Stimulated activated CD4-positive, alpha-beta T cell treated with anti-CD3 and anti-CD28 coated beads, Interleukin-12 subunit alpha, Interleukin-12 subunit beta, amount 100 ng/mL, for 48 hours (primary cell): Measurements from ENCODE around the gene BRINP1.

Experiments
- DNase-seq, 3 donors: peaks; one replicate each; pipeline ENCODE4 v3.0.0-alpha.2; 2020; ENCODE audit warnings: low read depth in 2 of 3, low spot score in 1 of 3

Gene BRINP1

GRCh38 chr9:119282476-119283077 lies 86.7 kb downstream of the BRINP1 start:
- DNase-seq, result no peak

GRCh38 chr9:119280740-119281485 lies 88.3 kb downstream of the BRINP1 start:
- DNase-seq, result no peak

DNA sequence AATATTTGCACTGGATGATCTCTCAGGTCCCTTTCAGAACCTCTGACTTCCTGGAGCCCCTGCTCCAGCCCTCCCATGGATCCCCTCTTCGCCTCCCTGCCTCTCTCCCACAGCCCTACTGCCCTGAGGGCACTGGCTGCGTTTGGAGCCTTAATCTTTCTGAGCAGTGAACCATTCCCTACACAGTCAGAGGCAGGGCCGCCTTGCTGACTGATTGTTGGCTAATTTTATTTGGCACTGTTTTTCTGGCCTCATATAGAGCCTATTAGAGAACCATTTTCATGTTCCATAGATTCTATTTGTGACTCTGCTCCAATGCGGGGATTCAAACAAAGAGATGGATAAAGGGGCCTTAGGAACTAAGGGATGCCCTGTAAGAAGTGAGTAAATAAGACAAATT lies 91.1 kb downstream of the BRINP1 start:
- DNase-seq, result no peak

- no peak for DNase-seq
Observed at GRCh38 chr9:119273984-119274665, 95.1 kb downstream of the BRINP1 start.

GRCh38 chr9:119273325-119273904 lies 95.8 kb downstream of the BRINP1 start:
- DNase-seq, result no peak

DNA sequence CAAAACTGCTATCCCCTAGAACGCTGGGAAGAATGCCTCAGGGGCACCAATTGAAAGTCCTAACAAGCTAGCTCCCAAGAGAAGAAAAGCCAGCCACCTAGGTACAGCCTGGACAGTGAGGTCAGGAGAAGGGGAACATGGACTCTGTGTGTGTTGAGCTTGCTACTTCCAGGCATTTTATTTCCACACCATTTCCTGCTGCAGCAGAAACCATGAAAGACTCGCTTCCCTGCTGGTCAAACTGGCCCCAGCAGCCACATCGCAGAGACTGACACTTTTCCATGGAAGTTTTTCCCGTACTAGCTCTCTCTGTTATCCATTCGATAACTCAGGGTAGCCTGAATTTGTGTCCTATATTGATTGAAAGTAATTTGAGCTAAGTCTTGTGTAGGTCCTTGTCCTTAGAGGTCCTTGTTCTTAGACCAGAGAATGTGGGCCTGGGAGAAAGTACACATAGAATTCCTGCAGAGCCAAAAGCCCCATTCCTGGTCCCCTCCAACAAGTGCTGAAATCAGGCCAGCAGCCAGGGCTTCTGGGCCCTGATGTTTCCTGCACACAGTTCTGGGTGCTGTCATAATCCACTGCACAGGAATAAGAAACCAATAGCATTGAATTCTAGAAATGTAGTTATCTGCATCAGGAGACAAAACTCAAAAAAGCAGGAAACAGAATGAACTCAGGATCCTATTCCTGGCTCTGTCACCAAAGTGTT lies 96.6 kb downstream of the BRINP1 start:
- DNase-seq, result no peak

DNA sequence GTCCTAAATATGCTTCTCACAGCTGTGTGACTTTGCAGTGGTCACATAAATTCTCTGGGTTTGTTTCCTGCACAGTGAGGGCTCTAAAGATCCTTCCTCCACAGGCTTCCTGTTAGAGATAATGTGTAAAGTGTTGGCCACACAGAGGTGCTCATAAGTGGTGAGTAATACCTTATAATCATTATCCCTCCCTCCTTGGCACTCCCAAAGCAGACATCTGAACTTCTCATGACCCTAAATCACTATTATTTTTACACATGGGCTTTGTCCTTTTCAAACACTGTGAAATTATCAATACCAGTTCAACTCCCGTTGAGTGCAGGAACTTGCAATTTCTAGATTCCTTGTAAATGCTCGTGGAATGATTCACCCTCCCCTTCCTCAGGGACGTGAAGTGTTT lies 100.2 kb downstream of the BRINP1 start:
- DNase-seq, result no peak

DNA sequence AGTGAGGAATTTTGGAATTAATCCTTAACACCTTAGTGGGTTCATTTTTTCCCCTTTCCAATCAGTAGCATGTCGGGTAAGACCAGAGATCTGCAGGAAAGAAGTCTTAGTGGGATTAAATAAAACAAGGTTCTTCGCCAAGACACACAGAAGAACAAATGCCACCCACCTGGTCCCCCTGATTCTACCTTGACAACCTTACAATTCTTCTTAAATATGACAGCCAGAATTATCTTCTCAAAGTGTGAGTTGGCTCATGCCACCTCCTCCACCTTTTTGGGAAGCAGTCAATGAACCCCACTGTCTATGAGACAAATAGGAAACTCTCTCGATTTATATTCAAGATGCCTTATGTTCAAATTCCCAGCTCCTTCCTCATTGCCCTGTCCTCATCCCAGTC lies 105.1 kb downstream of the BRINP1 start:
- DNase-seq, result no peak

- DNase-seq, result no peak
Observed at GRCh38 chr9:119257592-119257991, 111.6 kb downstream of the BRINP1 start.

- DNase-seq, result no peak
Observed at GRCh38 chr9:119255116-119255515, 114.1 kb downstream of the BRINP1 start.

DNA sequence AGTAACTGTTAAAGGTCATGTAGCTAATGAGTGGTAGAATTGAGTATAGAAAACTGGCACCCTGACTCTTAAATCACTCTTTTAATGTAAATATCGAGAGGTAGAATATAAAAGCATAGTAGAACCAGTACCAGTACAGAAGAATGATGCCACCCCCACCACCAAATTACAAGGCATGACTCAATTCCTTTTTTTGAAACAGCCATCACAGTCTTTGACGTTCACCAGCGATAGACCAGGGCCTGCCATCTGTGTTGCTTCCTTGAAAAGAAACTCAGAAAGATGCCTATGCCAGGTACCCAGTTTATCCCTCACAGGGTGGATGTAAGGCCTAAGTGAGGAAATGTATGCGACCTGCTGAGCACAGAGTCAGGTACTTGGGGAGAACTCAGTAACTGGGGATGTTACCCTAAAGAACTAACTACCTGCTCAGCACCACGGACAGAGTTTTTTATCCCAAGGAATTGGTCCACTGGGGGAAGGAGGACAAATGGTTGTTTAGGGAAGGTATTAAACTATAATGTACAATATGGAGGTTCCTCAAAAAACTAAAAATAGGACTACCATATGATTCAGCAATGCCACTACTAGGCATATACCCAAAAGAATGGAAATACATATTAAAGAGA lies 116.5 kb downstream of the BRINP1 start:
- no peak for DNase-seq

GRCh38 chr9:119251936-119252335 lies 117.3 kb downstream of the BRINP1 start:
- DNase-seq, result no peak

- no peak for DNase-seq
Observed at GRCh38 chr9:119250730-119251129, 118.5 kb downstream of the BRINP1 start.

GRCh38 chr9:119240546-119240945 lies 128.7 kb downstream of the BRINP1 start:
- no peak for DNase-seq

- DNase-seq, result no peak
Observed at GRCh38 chr9:119234636-119235035, 134.6 kb downstream of the BRINP1 start.

GRCh38 chr9:119227422-119227821 lies 141.8 kb downstream of the BRINP1 start:
- DNase-seq, result no peak

DNA sequence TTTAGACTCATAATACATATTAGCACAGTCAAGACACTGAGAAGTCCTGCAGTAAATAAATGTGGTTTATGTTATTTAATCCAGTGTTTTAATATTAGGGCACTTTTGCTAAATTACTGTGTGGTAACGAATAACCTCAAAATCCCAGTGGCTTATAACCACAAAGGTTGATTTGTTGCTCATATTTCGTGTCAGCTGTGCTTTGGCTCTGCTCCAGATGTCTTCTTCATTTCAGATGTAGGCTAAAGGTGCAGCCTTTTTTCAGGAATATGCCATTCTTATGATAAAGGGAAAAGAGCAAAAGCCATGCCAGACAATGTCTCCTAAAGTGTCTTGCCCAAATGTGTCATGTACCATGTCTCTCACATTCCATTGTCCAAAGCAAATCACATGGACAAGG lies 144.8 kb downstream of the BRINP1 start:
- no peak for DNase-seq

DNA sequence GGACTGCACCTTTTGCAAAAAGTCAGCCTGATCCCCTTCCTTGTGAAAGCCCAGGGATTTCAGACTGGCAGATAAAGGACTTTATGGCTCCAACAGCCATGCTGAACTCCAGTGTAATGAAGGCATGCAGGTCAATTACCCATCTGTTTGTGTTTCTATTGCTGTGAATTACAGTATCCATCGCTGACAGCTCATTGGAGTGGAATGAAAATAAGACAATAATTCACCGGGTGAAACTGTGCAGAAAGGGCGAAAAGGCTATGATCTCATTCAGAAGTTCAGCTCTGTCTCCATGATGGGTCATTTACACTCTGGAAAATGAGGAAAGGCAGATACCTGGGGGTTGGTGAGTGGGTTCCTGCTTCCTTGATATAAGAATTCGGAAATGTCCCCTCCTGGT lies 148.0 kb downstream of the BRINP1 start:
- DNase-seq, result no peak

DNA sequence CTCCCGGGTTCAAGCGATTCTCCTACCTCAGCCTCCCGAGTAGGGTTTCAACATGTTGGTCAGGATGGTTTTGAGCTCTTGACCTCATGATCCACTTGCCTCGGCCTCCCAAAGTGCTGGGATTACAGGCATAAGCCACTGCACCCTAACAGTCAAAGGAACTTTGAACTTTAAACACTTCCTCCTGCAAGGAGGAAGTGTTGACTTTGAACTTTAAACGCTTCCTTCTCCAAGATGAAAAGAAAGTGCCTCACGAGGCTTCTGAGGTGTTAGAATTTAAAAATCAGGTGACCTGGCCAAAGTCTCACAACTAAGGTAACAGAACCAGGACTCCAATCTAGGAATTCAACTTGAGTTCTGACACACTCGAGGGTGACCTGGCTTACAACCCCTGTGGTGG lies 150.9 kb downstream of the BRINP1 start:
- DNase-seq, result no peak

DNA sequence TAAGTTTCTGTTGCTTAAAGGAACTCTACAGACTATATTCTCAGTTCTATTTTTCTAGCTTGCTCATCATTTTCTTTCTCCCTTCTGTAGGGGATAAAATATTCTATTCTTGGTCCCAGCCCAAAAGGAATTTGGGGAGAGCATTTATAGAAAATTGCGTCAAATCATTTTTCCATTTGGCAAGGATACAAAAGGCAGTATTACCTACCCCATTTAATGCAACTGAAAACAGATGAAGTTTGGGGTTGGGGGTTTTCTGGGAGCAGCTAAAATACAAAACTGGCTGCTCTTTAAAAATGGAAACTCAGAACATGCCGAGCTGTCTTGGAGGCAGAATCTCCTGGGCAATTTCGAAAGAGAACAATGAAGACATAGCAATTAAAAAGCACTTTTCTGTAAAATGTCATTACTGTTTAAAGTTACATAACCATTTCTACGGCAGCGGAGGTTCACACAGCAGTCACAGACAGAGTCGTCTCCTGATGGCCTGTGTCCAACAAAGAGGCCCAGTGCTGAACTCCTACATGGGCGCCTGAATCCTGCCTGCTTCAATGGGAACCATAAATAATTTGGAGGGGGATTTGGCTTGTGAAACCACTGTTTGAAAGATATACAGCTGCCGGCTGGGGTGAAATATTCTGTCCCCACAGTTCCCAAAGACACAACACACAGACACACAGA lies 152.4 kb downstream of the BRINP1 start:
- DNase-seq, result no peak
